Measurements from ENCODE around the gene MOB1A.

- TF ChIP-seq CTCF (IDR thresholded peaks at IDR 0.05; ENCODE audit: low read length) (no peak), EZH2 (IDR thresholded peaks at IDR 0.05; ENCODE audit: borderline replicate concordance, low read length) (no peak)
Measured at GRCh38 chr2:74221091-74221490, 42.4 kb upstream of the MOB1A start.

Measured in OCI-LY1 (cell line).